ENCODE data around the gene UBE2J1.

UBE2J1 gene

GRCh38 chr6:89364586-89364985 is 12.1 kb upstream of the UBE2J1 start:
- H3K4me1 ChIP-seq: peaks cover 0 to 11% (median 7%) of the 10 kb centered on the region in 4 donors
- no peak for DNase-seq
- no peaks in the 10 kb centered on the region for H3K27me3 ChIP-seq
- H3K4me3 ChIP-seq: no peak overlapping the region
- no peaks in the 10 kb centered on the region for H3K36me3 ChIP-seq
- TF ChIP-seq, protein P1, sequence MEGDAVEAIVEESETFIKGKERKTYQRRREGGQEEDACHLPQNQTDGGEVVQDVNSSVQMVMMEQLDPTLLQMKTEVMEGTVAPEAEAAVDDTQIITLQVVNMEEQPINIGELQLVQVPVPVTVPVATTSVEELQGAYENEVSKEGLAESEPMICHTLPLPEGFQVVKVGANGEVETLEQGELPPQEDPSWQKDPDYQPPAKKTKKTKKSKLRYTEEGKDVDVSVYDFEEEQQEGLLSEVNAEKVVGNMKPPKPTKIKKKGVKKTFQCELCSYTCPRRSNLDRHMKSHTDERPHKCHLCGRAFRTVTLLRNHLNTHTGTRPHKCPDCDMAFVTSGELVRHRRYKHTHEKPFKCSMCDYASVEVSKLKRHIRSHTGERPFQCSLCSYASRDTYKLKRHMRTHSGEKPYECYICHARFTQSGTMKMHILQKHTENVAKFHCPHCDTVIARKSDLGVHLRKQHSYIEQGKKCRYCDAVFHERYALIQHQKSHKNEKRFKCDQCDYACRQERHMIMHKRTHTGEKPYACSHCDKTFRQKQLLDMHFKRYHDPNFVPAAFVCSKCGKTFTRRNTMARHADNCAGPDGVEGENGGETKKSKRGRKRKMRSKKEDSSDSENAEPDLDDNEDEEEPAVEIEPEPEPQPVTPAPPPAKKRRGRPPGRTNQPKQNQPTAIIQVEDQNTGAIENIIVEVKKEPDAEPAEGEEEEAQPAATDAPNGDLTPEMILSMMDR (IDR thresholded peaks at IDR 0.05): no peak
- H3K27ac ChIP-seq: no peak overlapping the region
- H3K9me3 ChIP-seq: no peaks in the 10 kb centered on the region
- intact Hi-C loops (cut with DNase I; ENCODE audit: low total_unique reads): loop anchor here (10.0 kb wide), 1 partner anchor 50 kb away; the partner anchor contains the start of gene RRAGD

GRCh38 chr6:89361171-89361570 is 8.6 kb upstream of the UBE2J1 start:
- Histone ChIP-seq H3K9me3 (no peaks in the 10 kb centered on the region), H3K27ac (no peak overlapping the region), H3K36me3 (no peaks in the 10 kb centered on the region), H3K4me3 (no peak overlapping the region), H3K27me3 (no peaks in the 10 kb centered on the region), H3K4me1 (no peaks in the 10 kb centered on the region)
- intact Hi-C loops (cut with DNase I; ENCODE audit: low total_unique reads): loop anchor here (10.0 kb wide), 1 partner anchor 54 kb away; the partner anchor contains the start of gene RRAGD
- TF ChIP-seq, protein P1 (IDR thresholded peaks at IDR 0.05): no peak
- DNase-seq: no peak

DNA sequence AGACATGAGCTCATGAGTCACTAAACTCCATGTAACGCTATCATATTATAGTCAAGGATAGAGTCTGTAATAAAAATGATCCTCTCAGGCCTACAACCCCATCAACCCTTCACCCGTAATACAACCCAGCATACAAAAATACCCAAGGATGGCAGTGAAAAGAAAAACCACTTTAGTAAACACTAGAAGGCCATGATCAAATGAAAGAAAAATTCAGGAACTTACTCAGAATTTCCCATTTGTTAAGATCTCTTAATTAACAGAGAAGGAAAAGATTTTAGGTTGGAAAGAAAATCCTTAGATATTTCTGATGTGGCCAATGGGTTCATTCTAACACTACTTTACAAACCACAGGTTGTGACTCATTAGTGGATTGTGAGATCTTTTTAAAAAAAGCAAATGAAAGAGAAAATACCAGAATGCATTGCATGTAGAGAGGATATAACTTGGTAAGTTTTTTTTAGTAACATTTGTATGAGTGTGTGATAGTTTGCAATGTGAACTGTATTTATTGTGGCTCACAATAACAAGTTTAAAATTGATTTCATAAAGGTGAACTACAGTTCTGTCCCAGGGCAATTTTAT is 8.0 kb upstream of the UBE2J1 start:
- TF ChIP-seq, protein P1 (IDR thresholded peaks at IDR 0.05): no peak
- DNase-seq: no peak
- Histone ChIP-seq H3K4me1 (no peaks in the 10 kb centered on the region), H3K27me3 (no peaks in the 10 kb centered on the region), H3K27ac (no peak overlapping the region), H3K9me3 (no peaks in the 10 kb centered on the region), H3K4me3 (no peak overlapping the region), H3K36me3 (no peaks in the 10 kb centered on the region)
- intact Hi-C loops (cut with DNase I; ENCODE audit: low total_unique reads): loop anchor here (10.0 kb wide), 1 partner anchor 54 kb away; the partner anchor contains the start of gene RRAGD

- Histone ChIP-seq H3K4me1 (no peaks in the 10 kb centered on the region), H3K27ac (no peak overlapping the region), H3K9me3 (no peaks in the 10 kb centered on the region), H3K36me3 (no peaks in the 10 kb centered on the region), H3K4me3 (no peak overlapping the region), H3K27me3 (no peaks in the 10 kb centered on the region)
- DNase-seq: no peak
- intact Hi-C loops (cut with DNase I; ENCODE audit: low total_unique reads): no loop called here
- TF ChIP-seq, protein P1 (IDR thresholded peaks at IDR 0.05): no peak
Observed at GRCh38 chr6:89359561-89359960, 7.0 kb upstream of the UBE2J1 start.

GRCh38 chr6:89357390-89357789 is 4.9 kb upstream of the UBE2J1 start:
- TF ChIP-seq, protein P1 (IDR thresholded peaks at IDR 0.05): no peak
- Histone ChIP-seq H3K4me1 (peaks cover 0 to 6% (median 2%) of the 10 kb centered on the region in 4 donors), H3K27me3 (no peaks in the 10 kb centered on the region), H3K27ac (no peak overlapping the region), H3K36me3 (no peaks in the 10 kb centered on the region), H3K9me3 (no peaks in the 10 kb centered on the region), H3K4me3 (no peak overlapping the region)
- DNase-seq: no peak
- intact Hi-C loops (cut with DNase I; ENCODE audit: low total_unique reads): no loop called here
